ENCODE data around the gene XRCC2.

DNA sequence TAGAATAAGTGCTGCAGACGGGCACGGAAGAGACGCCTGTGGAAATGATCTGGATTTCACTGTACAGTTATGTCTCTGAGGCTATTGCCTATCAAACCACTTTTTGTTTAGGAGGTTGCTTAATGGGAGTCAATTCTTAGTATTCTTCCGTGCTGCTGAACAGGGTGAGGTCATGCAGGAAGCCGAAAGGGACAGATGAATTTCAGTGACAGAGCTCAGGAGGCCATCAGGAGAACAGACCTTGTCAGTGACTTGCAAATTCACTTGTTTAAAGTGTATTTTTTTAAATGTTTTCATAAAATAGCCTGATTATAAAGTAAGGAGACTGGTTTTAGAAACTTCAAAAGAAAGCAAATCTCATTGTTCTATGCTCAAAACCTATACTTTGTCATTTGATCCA, 58.9 kb downstream of the XRCC2 start:
- TF ChIP-seq ZNF274 (IDR thresholded peaks at IDR 0.05; ENCODE audit: low read depth, low read length) (no peak), YY1 (IDR thresholded peaks at IDR 0.05; ENCODE audit: insufficient read depth, insufficient read length) (no peak)

All from NT2/D1 (cell line).